Activated CD4-positive, alpha-beta T cell treated with anti-CD3 and anti-CD28 coated beads, Interleukin-2, amount 50 U/mL, for 1 hour (primary cell): ENCODE measurements around the gene ZNF143.
A peak's percentile ranks its signal among the peaks of the same experiment; 100 is the strongest.
"Not testable (repeated sequence)": the region's sequence is repeated elsewhere in the genome, so short reads cannot be mapped to it uniquely, and the experiment has no call there.

Source experiments
- DNase-seq: peaks from one replicate; pipeline ENCODE4 v3.0.0-alpha.2; 2020

The ZNF143 gene

DNA sequence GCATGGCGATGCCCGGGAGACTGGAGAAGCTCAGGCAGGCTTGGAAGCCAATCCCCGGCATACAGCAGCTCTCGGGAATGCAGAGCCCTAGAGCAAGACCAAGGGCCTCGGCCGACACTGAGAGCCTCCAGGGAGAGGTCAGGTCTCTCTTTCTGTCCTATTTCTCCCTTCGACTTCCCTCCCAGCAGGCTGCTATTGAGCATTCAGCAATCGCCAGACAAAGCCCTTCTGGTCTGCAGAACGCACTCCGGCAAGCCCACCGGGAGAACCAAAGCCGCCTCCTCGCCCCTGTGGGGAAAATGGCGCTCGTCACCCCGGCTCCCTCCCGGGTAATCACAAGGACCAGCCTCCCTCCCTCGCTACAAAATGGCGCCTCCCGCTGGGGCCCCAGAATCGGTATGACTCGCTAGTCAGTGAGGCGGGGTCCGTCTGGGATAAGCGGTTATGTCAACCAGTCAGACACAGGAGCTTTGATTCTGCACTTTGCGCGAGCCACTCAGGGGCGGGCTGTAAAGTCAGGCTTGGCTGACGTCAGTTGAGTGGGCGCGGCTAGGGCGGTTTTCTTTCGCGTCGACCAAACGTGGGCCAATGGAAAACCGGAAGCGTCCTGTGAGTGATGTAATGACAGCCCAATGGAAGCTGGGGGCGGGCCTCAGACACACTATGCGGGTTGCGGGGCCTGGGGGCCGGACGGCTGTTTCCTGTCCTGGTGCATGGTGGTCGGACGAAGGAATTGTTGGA lies at the start of gene ZNF143:
ZNF143 (plus strand) TSS at position 691 of the 741 bp plus-strand sequence. CDS start 10,297 bp downstream, outside the sequence.
- peak; percentile 100 for DNase-seq

DNA sequence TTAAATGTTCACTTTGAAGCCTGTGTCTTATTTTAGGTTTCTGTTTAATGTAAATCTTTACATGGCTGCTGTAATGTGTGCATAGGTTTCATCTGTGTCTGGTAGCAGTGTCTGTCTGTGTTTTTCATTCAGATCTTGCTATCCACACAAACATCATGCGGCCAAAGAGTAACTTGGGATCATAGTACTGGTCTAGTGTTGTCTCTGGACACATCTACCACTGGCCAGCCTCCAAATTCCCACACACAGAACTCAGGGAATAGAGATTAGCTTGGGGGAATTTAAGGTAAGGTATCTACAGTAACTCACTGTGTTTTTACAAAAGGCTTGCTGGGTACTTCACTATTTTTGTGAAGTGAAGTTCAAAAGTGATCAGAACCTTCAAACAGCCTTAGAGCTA lies 32.1 kb upstream of the ZNF143 start:
- no peak for DNase-seq

DNA sequence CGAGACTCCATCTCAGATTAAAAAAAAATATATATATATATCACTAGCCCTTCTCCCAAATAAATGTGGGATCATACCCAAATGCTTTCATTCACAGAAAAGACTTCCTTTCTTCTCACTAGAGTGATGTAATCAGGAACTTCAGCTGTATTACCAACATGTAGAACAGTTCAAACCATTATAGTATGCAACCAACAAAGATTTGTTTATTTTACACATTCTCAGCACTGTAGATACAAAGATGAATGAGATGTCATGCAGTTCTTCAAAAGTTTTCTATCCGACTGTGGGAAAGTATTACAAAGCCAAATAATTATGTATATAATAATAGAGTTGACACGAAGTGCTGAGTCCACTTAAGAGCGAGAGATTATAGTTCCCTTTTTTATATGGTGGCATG lies 22.2 kb upstream of the ZNF143 start:
- no peak for DNase-seq

DNA sequence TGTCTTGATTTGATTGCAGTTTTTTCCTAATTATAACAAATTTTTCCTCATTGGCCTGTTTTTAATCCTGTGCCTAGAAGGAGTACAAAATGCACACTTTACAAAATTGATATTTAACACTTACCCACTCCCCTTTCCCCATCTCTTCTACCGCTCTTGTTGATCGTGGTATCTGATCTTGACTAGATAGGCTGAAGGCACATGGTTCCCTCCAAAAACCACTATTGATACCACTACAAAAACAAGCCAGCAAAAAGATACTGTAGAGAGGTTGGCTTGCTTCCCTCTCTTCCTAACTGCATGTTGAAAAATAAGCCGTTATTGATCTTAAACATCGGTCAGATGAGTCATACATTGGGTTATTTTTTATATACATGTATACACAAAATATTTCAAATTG lies 14.6 kb upstream of the ZNF143 start:
- no peak for DNase-seq

DNA sequence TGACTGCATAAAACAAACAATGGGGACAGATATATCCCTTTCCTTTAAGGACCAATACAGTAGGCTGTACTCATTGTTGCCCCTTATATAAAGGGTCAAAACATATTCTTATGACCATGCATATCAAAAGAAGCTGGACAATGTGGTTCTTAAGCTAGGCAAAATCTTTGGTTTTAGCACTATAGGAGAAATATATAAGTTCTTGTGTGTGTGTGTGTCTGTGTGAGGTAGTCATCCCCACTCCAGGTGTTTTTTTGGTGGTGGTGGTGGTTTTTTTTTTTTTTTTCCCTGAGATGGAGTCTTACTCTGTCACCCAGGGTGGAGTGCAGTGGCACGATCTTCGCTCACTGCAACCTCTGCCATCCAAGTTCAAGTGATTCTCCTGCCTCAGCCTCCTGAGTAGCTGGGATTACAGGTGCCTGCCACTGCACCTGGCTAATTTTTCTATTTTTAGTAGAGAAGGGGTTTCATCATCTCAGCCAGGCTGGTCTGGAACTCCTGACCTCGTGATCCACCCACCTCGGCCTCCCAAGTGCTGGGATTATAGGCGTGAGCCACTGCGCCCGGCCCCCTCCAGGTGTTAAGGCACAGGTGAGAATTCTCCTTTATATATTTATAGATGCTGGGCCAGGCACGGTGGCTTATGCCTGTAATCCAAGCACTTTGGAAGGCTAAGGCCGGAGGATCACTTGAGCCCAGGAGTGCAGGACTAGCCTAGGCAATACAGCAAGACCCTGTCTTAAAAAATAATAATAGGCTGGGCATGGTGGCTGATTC lies 12.0 kb upstream of the ZNF143 start:
- DNase-seq, result no peak

DNA sequence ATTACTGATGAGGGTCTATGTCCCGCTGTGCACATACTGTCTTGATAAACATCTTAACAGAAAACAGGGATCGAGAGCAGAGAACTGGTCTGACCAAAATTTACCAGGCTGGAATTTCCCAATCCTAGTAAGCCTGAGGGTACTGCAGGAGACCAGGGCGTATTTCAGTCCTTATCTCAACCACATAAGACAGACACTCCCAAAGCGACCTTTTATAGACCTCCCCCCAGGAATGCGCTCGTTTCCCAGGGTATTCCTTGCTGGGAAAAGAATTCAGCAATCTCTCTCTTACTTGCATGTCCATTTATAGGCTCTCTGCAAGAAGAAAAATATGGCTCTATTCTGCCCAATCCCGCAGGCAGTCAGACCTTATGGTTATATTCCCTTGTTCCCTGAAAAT lies 8.8 kb upstream of the ZNF143 start:
- DNase-seq, result not testable (repeated sequence)

DNA sequence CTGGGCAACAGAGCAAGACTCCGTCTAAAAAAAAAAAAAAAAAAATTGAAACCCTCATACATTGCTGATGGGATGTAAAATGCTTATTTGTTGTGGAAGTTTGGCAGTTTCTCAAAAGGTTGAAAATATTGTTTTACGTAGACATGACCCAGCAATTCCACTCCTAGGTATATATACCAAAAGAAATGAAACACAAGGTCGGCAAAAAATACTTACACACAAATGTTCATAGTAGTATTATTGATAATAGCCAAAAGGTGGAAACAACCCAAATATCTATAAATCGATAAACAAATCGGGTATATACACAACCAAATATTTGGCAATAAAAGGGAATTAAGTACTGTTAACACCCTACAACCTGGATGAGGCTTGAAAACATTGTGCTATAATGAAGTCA lies 5.1 kb upstream of the ZNF143 start:
- no peak for DNase-seq

DNA sequence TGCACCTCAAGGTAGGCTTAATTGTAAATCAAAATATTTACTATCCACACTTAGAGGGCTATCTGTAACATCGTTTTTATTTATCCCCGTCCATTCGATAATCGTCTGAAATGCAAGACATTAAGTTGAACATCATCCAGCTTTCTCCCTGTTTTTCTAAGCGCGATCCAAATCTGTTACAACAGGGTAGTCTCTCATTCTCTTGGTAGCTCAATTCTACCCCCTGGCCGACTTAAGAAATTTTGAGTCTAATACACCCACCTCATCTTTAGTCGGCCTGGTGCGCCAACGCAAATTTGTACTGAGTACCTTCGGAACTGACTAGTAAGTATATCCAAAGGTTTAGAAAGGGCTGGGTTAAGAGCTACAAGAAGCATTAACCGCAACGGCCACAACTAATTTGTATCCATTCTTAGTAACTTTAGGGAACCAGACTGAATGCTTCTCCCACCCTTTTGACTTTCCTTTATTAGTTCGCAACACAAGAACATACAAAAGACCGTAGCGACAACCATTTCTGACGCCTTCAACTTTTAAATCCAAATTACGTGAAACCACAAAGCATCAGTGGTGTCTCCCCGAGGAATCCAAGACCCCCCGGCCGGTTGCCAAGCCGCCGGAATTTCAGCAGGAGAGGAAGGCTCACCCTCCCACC lies 1.0 kb upstream of the ZNF143 start:
- DNase-seq, result peak; percentile 29

DNA sequence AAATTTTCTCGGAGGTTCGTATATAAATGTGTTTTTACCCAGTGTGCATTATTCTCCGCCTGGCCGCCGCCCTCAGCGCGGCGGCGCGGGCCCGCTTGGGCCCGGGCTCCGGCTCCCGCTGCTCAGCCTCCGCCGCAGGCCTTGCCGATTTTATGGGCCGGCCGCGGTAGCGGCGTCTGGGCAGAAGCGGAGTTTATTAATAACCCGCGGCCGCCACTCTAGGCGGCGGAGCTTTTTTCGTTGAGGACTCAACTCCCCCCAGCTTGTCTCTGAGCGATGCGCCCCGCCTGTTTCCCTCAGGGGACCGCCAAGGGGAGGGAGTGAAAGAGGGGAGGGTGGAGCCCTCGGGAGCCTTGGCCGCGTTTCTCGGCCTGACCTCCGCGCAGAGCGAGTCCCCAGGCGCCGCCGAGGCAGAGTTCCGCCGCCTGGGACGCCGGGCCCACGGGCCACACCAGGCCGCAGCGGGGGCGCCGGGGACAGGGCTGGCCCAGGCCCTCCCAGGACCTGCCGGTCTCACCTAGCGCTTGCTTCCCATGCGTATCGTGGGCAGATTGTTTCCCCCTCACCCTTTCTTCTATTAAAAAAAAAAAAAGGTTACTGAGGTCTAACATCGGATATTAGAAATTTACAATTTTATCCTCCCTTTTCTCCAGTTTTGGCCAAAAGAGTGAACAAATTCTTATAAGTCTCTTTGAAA lies 399 bp downstream of the ZNF143 start:
- peak; percentile 71 for DNase-seq

DNA sequence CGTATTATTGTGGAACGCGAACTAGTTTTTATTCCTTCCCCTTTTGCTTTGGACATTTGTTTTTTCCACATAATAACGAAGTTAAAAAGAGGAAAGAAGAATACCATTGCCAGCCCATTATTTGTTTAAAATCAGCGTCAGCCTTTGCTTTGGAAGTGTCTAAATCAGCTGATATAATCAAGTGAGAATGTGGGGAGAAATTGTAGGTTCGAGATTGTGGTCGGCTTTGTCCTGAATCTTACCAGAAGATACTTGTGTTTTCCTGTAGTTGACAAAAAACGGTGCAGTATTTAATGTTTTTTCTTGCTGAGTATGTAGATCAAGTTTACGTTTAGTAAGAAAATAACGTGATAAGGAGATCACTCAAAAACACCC lies 935 bp downstream of the ZNF143 start:
- DNase-seq, result no peak

DNA sequence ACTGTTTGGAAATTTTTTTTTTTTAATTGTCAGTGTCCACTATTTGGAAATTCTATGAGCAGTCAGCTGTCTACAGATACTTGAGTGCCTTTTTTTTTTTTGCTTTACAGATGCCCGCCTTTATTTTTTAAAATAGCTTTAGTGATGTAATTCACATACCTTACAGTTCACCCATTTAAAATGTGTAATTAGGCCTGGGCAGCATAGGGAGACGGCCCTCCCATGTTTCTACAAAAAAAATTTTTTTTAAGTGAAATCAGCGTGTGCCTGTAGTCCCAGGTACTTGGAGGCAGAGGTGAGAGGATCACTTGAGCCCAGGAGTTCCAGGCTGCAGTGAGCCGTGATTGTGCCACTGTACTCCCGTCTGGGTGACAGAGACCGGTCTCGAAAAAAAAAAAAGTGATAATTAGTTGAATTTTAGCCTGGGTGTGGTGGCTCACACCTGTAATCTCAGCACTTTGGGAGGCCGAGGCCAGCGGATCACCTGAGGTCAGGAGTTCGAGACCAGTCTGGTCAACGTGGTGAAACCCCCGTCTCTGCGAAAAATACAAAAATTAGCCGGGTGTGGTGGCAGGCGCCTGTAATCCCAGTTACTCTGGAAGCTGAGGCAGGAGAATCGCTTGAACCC lies 1.5 kb downstream of the ZNF143 start:
- no peak for DNase-seq

DNA sequence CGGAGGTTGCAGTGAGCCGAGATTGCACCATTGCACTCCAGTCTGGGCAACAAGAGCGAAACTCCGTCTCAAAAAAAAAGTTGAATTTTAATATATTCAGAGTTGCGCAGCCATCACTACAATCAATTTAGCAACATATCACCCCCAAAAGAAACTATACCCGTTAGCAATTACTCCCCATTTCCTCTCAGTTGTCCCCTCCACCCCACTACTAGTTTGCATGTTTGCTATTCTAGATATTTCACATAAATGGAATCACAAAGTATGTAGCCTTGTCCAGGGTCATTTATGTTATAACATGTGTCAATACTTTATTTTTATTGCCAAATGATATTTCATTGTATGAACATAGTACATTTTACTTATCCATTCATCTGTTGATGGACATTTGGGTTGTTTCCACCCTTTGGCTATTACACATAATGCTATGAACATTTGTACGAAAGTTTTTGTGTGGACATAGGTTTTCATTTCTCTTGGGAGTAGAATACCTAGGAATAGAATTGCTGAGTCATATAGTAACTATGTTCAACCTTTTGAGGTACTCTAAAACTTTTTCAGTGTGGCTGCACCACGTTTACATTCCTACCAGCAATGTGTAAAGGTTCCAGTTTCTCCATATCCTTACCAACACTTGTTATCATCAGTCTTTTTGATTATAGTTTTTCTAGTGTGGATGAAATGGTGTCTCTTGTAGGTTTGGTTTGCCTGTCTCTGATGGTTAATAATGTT lies 2.2 kb downstream of the ZNF143 start:
- no peak for DNase-seq

DNA sequence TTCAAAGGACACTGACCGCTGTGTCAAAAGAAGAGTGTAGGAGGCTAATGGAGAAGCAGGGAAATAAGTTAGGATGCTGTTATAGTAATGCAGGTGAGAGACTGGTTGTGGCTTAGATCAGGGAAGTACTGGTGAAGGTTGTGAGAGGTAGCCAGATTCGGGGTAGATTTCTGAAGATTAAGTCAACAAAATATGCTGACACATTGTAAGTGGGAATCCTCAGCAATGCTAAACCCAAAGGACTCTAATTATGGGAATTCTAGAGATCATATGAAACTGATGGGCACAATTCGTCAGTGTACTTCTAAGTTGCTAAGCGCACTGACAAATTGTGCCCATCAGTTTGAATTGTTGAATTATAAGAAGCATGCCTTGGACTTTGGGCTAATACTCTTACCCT lies 10.0 kb downstream of the ZNF143 start:
- DNase-seq, result no peak

DNA sequence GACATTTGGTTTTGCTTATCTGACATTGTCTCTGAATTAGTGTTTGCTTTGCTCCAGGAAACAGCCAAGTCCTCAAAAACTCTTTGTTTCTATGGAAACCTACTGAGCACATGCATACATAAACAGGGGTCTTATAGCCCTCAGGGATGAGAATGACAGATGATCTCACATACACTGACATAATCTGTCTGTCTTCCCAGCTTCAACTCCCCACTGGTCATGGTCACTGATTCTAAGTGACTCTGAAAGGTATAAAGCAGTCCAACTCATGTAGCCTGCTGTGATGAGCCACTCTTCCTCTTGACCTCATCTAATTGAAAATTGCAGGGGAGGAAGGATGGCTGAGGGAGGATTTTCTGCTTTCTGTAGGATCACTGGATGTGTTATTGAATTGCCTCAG lies 12.6 kb downstream of the ZNF143 start:
- DNase-seq, result no peak

DNA sequence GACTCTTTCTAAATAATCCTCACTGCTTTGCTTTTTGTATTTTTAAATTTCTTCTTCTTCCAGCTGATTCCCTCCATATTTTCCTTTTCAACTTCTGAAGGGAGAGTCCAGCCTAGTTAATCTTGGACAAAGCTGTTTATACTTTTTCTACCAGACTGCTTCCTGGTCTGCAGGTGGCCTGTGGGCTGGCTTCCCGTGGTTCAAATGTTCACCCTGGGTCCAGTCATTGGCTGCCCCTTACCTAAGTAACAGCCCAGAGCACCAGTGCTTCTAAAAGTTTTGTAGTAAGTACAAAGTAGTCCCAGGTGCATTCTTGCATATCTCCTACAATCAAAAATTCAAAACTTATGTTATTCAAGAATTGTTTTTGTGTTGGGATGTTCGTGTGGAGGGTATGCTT lies 19.1 kb downstream of the ZNF143 start:
- no peak for DNase-seq

DNA sequence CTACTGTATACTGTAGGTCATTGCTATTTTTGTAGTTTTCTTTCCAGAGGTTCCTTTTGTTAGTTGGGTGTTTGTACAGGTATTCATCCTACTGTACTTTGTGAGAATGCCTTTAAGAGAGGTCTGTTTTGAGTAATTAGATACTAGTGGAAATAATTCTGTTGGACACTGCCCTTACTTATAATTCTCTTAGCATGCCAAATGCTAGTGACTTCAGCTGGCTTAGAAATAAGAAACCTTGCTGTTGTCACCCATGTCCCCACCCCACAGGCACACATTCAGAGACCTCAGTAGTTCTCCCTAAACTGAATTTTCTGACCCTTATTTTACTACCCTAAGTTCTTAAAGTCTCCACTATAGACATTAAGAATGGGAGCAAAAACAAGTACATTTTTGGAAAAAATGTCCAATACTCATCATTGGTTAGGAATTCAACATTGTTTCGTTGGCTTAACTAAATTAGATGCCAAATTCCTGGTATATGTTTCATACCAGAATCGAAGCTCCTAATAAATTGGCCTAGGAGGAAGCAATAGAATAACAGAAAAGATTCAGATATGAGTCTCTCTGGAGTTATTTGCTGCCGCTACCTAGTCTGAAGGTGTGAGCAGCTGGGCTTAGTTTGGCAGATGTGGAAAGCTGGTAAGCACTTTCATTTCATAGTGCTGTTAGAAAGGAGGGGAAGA lies 28.4 kb downstream of the ZNF143 start:
- no peak for DNase-seq

DNA sequence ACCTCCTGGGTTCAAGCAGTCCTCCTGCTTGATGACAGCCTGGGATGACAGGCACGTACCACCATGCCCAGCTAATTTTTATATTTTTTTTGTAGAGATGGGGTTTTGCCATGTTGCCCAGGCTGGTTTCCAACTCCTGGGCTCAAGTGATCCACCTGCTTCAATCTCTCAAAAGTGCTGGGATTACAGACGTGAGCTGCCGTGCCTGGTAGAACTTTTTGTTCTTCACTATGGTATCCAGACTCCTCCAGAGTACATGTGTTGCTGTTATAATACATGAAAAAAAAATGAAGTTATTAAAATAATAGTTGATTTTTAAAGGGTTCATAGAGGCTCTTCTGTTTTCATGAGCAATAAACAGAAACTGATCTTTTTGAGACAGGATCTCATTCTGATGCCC lies 29.6 kb downstream of the ZNF143 start:
- no peak for DNase-seq

DNA sequence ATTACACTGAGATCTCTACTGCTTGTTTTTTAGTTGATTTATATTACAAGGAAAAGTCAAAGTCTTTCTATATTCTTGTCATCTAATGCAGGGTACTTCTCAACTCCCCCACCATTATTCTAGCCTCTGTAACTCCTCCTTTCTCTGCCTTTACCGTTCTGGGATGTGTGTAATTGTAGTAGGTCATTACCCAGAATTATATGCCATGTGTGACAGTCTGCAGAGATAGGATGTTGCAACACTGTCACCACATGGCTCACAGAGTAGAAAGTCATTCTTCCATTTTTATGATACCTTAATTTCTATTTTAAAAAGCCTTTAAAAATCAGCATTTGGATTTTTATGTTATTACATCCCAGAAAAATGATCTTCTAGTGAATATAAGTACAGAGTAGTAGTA lies 32.7 kb downstream of the ZNF143 start:
- DNase-seq, result no peak

DNA sequence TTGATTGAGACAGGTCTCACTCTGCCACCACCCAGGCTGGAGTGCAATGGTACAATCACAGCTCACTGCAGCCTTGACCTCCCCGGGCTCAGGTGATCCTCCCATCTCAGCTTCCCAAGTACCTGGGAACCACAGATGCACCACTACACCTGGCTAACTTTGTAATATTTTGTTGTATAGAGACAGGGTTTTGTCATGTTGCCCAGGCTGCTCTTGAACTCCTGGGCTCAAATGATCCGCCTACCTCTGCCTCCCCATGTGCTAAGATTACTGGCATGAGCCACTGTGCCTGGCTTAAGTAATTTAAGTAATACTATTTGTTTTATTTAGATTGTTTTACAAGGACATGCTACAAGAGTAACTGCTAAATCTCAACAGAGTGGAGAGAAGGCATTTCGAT lies 33.5 kb downstream of the ZNF143 start:
- DNase-seq, result no peak

DNA sequence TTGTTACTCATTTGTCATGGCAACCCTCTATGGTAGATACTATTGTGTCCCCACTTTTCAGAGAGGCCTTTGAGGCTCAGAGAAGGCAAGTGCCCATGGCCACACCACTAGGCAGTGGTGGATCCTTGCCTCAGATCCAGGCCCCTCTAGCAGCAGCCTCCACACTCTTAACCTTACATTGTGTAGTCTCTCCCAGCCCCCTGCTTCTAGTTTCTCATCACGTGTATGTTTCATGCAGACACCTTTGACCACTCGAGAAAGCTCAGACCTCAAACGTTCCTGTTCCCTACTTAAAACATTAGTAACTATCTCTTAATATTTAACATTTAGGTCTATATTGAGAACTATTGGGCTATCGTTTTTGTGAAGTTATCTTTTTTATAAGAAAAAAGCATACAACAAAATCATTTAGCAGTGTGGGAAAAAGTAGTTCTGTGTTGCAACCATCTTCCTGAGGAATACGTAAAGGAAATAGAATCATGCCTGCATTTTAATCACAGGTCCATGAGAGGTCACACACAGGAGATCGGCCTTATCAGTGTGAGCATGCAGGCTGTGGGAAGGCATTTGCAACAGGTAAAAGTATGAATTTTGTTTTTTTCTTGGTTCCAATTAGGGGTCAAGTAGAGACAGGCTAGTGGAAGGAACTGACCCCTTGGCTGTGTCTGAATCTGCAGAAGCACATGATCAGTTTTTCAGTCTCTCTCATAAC lies 35.1 kb downstream of the ZNF143 start:
- DNase-seq, result no peak
